OCI-LY1 (cell line): ENCODE measurements around the gene PIP5K1C.

Experiments
- H2AFZ ChIP-seq: fragments of 200-600 bp; sonication (generic), shearing (Covaris generic); 2 replicates; pipeline ENCODE4 v1.6.0; 2014; ENCODE audit warnings: antibody characterized with exemption, mild to moderate bottlenecking, low read length
- H3F3A ChIP-seq: fragments of 200-600 bp; sonication (generic), shearing (Covaris generic); 2 replicates; pipeline ENCODE4 v1.6.0; 2014; ENCODE audit warnings: mild to moderate bottlenecking, antibody characterized with exemption, low read length, moderate library complexity; ENCODE audit not compliant: insufficient read depth
- H3K27ac ChIP-seq: fragments of 200-600 bp; sonication (generic); 2 replicates; pipeline ENCODE4 v1.5.1; 2014; ENCODE audit warnings: low read length, mixed run types, mild to moderate bottlenecking, low read depth; ENCODE audit not compliant: poor library complexity, severe bottlenecking
- H3K27me3 ChIP-seq: fragments of 200-600 bp; sonication (generic); 2 replicates; pipeline ENCODE4 v1.6.0; 2014; ENCODE audit warnings: antibody characterized with exemption, mild to moderate bottlenecking, low read length, moderate library complexity; ENCODE audit not compliant: insufficient read depth
- H3K36me3 ChIP-seq: fragments of 200-600 bp; sonication (generic); 2 replicates; pipeline ENCODE4 v1.6.1; 2014; ENCODE audit warnings: mild to moderate bottlenecking, antibody characterized with exemption, low read length, moderate library complexity, mixed read lengths; ENCODE audit not compliant: insufficient read depth
- H3K4me1 ChIP-seq: fragments of 200-600 bp; sonication (generic); 2 replicates; pipeline ENCODE4 v1.5.1; 2014; ENCODE audit warnings: mild to moderate bottlenecking, low read length, moderate library complexity; ENCODE audit not compliant: insufficient read depth, severe bottlenecking
- H3K4me2 ChIP-seq: fragments of 200-600 bp; sonication (generic), shearing (Covaris generic); 2 replicates; pipeline ENCODE4 v1.6.1; 2014; ENCODE audit warnings: low read length
- H3K4me3 ChIP-seq: fragments of 200-600 bp; sonication (generic); 2 replicates; pipeline ENCODE4 v1.5.1; 2014; ENCODE audit warnings: low read length, low read depth, mild to moderate bottlenecking, mixed read lengths; ENCODE audit not compliant: poor library complexity, severe bottlenecking
- H3K79me2 ChIP-seq: fragments of 200-600 bp; shearing (Covaris generic); 2 replicates; pipeline ENCODE4 v1.6.1; 2016; ENCODE audit warnings: mixed run types, low read length, mixed read lengths; ENCODE audit not compliant: insufficient read depth
- H3K9ac ChIP-seq: fragments of 200-600 bp; sonication (generic), shearing (Covaris generic); 2 replicates; pipeline ENCODE4 v1.6.1; 2014; ENCODE audit warnings: mild to moderate bottlenecking, low read length, mixed read lengths
- H3K9me2 ChIP-seq: fragments of 200-600 bp; sonication (generic), shearing (Covaris generic); 2 replicates; pipeline ENCODE4 v1.6.1; 2014; ENCODE audit warnings: low read depth, mild to moderate bottlenecking, low read length, mixed read lengths
- H3K9me3 ChIP-seq: fragments of 200-600 bp; shearing (Covaris generic); 2 replicates; pipeline ENCODE4 v1.6.1; 2014; ENCODE audit warnings: low read length, mixed read lengths
- H4K20me1 ChIP-seq: fragments of 200-600 bp; sonication (generic), shearing (Covaris generic); 2 replicates; pipeline ENCODE4 v1.6.0; 2016; ENCODE audit warnings: mild to moderate bottlenecking, low read length; ENCODE audit not compliant: insufficient read depth
- CTCF ChIP-seq: fragments of 200-600 bp; sonication (generic), shearing (Covaris generic); IDR thresholded peaks from 2 replicates; pipeline ENCODE4 v1.5.1; 2017; ENCODE audit warnings: mild to moderate bottlenecking, antibody characterized with exemption, low read length, moderate library complexity, mixed read lengths
- EZH2 ChIP-seq: fragments of 200-600 bp; sonication (generic), shearing (Covaris generic); IDR thresholded peaks from 2 replicates; pipeline ENCODE4 v1.8.0; 2017; ENCODE audit warnings: borderline replicate concordance, mixed run types, mild to moderate bottlenecking, antibody characterized with exemption, low read length, moderate library complexity, mixed read lengths

Gene PIP5K1C

GRCh38 chr19:3589949-3590348, 110.3 kb downstream of the PIP5K1C start:
- no peaks in the 10 kb centered on the region for H4K20me1 ChIP-seq
- no peaks in the 10 kb centered on the region for H3K9me2 ChIP-seq
- no peaks in the 10 kb centered on the region for H3K4me1 ChIP-seq
- H3K36me3 ChIP-seq, result no peaks in the 10 kb centered on the region
- no peaks in the 10 kb centered on the region; the same call in 1 of the 2 replicates for H3K27me3 ChIP-seq
- no peak overlapping the region for H3K4me3 ChIP-seq
- H3K27ac ChIP-seq, result no peak overlapping the region
- H3K9me3 ChIP-seq, result no peaks in the 10 kb centered on the region
- H2AFZ ChIP-seq, result no peak overlapping the region
- no peaks in the 10 kb centered on the region for H3K79me2 ChIP-seq
- H3K9ac ChIP-seq, result no peak overlapping the region
- TF ChIP-seq EZH2, result no peak
- TF ChIP-seq CTCF, result no peak
- no peaks in the 10 kb centered on the region for H3F3A ChIP-seq
- H3K4me2 ChIP-seq, result no peak overlapping the region

GRCh38 chr19:3589439-3589838, 110.8 kb downstream of the PIP5K1C start:
- Histone ChIP-seq H3K9ac (no peak overlapping the region), H2AFZ (no peak overlapping the region), H3K4me3 (no peak overlapping the region), H3K27ac (no peak overlapping the region), H3K27me3 (no peaks in the 10 kb centered on the region; the same call in 1 of the 2 replicates), H3K9me3 (no peaks in the 10 kb centered on the region), H3K4me2 (no peak overlapping the region), H3K36me3 (no peaks in the 10 kb centered on the region), H3K4me1 (no peaks in the 10 kb centered on the region), H3K9me2 (no peaks in the 10 kb centered on the region), H3K79me2 (no peaks in the 10 kb centered on the region), H4K20me1 (no peaks in the 10 kb centered on the region), H3F3A (no peaks in the 10 kb centered on the region)
- TF ChIP-seq EZH2 (no peak), CTCF (no peak)

- no peak overlapping the region for H3K27ac ChIP-seq
- H3K79me2 ChIP-seq, result no peaks in the 10 kb centered on the region
- peaks cover 2% of the 10 kb centered on the region; the same call in 1 of the 2 replicates for H3K27me3 ChIP-seq
Measured at GRCh38 chr19:3586707-3587346, 113.4 kb downstream of the PIP5K1C start.

More at GRCh38 chr19:3586707-3587346, 113.4 kb downstream of the PIP5K1C start:
- no peak overlapping the region for H3K4me3 ChIP-seq
- no peak overlapping the region for H3K4me2 ChIP-seq
- no peaks in the 10 kb centered on the region for H3F3A ChIP-seq
- no peaks in the 10 kb centered on the region for H3K9me3 ChIP-seq
- TF ChIP-seq CTCF (no peak), EZH2 (no peak)
- no peaks in the 10 kb centered on the region for H3K4me1 ChIP-seq
- H3K36me3 ChIP-seq, result no peaks in the 10 kb centered on the region
- H2AFZ ChIP-seq, result no peak overlapping the region
- H3K9me2 ChIP-seq, result no peaks in the 10 kb centered on the region
- H3K9ac ChIP-seq, result no peak overlapping the region
- no peaks in the 10 kb centered on the region for H4K20me1 ChIP-seq
